Measurements from ENCODE around the gene ELMO1.
A peak's percentile ranks its signal among the peaks of the same experiment; 100 is the strongest.

ELMO1 gene

DNA sequence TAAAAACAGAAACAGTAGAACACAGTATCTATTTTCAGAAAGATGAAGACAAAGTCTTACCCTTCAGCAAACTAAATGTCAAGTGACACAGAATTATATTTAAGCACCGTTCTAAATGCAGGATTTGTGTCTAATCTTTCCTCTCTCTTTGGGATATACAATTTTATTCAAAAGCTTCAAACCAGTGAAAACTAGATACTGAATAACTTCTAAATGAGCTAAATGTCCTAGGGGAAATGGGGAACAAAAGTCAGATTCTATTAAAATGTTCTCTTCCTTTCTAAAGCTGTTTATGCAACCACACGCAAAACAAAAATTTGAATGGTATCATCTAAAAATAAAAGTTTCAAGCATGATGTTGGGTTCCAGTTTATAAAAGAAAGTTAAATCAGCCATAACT, 588.0 kb downstream of the ELMO1 start:
- DNase-seq = no peak

DNA sequence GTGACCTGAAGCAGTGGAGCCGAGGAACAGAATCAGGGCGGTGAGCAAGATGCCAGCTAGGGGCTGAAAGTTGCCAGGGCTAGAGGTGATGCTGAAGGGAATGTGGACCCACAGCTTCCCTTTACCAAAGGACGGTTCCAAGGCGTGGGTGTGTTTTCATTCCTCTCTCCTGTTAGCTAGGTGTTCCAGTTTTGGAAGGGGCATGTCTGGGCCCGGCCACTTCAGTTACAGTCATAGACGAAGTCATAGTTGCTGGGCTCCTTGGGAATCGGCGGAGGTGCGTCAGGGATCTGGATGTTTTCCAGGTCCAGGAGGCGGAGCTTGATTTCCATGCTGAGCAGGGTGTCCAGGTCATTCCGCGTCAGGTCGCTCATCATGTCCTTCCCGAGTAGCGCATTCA, 593.3 kb downstream of the ELMO1 start:
- DNase-seq = no peak

DNA sequence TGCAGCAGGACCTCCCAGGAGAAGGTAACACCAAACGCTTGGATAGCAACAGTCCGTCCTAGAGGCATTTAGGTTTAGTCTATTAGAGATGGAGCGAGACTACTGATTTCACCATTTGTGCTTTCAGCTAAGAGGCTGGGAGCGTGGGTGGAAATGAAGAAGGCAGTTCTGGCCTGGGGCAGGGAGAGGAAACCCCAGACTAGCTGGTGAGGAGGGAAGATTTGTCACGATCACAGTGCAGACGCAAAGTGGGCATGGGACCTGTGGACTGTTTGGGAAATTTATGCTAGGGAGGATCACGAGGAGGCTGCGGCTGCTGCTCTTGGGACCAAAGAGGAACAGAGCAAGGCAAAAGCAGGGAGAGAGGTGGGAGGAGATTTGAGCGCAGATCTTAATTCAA, 594.0 kb downstream of the ELMO1 start:
- DNase-seq = no peak

DNA sequence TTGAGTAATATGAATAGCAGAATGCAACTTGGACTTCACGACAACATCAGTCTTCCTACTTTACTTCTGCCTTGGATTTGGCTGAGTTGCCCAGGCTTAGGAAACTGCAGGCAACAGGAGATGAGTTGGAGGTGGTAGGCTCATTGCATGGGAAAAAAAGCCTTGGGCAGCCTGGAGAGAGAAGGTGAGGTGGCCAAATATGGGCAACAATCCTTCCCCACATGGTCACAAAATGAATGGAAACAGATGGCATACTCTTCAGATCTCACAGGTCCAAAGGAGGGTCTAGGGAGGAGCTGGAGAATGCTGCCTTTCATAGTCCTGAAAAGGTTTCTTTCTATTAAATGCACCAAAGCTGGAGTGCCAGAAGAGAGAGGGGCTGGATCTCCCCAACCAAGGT, 595.7 kb downstream of the ELMO1 start:
- no peak for DNase-seq

DNA sequence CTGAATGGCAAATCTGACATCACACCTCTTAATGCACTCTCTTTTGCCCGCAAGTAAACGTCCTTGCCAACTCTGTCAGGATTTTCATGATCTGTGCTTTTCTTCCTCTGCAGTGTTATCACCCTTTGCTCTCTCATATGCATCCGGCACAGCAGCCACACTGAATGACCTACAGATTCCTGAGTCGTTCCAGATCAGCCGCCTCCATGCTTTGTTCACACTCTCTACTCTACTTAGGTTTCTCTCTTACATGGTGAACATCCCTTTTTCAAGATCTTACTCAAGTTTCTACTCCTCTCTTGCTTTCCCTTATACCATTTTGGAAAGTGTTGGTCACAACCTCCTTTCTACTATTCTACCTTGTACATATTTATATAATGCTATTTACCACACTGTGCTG, 596.6 kb downstream of the ELMO1 start:
- DNase-seq = peak; percentile 38

DNA sequence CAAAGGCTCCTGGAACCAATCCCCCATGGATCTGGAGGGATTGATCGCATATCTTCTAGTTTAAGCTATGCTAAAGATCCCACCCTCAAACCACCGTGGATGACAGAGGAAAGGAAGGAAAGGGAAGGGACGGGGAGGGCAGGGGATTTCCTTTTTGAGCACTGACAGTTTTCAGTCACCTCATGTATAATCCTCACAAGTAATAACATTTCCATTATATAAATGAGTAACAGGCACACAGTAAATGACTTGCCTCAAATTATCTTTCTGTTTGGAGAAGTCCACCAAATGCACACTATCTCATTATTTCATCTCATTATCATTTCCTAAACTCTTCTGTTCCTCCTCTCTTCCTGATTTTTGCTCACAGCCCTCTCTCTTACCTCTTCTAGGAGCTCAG, 597.3 kb downstream of the ELMO1 start:
- peak; percentile 10 for DNase-seq

DNA sequence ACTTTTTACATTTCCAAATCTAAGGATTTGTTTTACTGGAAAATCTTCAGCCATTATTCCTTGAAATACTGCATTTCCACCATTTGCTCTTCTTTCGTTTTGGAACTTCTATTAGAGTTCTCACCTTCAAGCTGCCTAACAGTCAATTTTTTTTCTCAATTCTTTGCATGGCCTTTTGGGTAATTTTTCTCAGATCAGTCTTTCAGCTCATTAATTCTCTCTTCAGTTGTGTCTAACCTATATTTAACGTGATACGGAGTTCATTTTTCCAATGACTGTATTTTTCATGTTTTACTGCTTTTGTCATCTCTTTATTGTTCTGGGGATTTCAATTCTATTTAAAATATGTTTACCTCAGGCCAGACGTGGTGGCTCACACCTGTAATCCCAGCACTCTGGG, 600.7 kb downstream of the ELMO1 start:
- no peak for DNase-seq

DNA sequence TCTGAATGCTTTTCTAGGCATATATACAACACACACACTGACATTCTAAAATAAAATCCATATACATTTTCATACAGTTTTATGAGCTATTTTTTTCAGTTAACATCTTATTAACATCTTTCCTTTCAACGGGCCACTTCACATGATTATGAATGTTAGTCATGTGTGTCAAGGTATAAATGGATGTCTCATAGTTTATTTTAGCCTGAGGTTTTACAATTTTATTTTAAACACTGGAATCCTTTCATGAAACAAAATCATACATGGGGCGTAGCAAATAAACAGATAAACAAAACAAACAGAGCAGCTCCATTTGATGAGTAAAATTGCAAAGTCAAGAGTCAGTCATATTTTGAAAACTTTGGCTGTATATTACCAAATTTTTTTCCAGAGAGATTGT, 604.3 kb downstream of the ELMO1 start:
- no peak for DNase-seq

DNA sequence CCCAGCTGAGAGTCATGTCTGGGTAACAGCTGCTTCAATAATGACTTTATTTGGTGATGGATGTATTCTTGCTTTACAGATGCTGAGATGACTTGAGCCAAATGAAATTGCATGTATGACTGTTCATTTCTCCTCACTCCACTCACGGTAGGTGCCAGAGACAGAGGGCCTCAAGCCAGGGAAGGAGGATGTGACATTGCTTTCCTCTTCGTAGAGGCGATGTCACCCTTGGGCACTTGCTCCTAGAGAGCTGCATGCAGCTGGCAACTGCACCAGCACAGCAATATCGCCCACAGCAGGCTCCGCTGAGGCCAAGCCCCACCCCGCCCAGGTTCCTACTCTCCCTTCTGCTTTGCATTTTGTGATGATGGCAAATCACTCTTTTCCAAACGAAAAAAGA, 607.8 kb downstream of the ELMO1 start:
- DNase-seq = no peak

DNA sequence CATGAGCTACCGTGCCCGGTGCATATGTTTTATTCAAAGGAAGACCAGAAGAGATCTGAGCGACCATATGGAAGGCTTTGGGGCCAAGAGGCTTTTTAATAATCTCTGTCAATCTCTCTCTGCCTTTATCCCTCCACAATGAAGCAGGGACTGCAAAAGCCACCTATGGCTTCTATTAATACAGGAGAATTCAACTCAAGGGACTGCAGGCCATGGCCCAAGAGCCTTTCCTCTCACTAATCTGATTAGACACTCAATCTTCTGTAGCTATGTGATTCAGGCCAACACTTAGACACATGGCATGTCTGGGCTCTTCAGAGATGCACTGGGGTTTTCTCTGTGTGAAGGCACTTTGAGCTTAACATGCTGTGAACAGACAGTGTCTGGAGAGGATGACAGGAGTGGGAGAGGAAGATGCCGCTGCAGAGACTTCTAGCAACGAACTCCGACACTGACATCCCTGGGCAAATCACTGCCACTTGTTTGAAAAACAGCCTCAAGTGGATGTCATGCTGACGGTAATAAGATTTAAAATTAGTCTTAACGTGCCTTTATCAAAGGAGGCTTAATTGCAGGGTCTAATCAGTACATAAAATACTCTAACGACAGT, 609.9 kb downstream of the ELMO1 start:
- DNase-seq = no peak

DNA sequence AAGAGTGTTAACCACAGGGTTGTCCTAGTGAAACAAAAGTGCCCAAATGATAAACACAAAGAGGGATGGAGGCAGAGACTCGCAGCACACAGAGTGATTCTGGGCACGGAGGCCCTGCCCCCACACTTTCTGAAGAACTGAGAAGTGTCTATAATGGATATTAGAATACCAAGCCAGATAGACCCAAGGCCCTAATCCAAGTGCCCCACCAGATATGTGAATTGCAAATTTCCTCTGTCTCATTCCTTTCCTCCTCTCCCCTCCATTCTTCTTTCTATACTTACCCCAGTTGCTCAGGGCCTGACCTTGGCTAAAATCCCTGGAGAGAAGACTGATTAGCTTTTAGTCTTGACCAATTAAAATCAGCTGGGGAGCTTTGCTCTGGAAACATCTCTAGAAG, 617.6 kb downstream of the ELMO1 start:
- no peak for DNase-seq

DNA sequence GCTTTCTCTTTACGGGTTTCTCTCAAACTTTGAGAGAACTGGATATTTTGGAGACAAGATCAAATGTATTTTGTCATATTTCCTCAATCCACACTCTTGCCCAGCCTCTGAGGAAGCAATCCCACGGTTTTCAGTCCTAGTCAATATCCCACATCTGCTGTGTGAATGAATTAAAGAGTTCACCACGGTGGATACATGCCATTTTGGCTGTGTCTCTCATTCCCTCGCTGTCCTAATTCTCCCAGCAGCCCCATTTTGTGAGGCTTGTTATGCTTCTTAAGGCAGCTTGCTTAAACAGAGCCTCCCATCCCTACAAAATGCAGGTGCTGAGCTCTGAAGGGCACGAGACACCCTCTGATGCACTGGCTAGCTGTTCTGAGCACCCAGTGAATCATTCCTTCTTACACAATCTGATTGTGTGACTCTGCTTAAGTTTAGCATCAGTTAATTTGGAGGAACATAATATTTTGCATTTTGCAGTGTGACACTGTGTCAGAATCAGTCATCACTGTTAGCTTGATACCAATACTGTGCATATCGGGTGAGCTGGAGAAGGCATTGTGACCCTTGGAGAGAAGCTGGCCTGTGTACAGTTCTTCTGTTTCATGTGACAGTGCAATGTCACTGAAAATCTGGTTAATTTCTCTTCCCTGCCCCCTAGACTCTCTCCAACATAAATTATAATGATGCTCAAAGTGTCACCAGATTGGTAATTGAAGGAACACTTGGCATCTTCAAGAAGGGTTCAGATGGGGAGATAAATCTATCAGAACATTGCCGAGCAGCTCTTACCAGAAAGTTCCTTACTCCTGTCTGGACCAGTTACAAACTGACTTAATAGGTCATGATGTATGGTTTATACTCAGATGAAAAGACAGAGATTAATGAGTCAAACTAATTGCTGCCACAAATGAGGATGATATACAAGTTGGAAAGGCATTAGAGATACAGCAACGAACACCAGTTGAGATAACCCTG, 620.6 kb downstream of the ELMO1 start:
- no peak for DNase-seq

DNA sequence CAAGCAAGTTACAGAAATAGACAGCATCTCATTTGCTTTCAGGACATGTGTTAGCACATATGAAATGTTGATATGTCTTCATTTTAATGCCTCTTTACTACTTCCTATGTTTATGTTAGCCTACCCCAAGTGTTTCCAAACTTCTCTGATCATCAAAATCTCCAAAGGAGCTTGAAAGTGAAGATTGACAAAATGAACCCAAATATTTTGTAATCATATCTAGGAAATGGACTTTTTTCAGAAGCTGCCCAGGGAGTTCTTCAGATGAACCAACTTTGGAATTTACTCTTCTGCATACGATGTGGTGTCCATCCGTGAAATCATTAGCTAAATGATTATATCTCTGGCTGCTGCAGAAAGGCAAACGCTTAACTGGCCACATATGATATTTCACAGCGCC, 623.2 kb downstream of the ELMO1 start:
- DNase-seq = no peak

DNA sequence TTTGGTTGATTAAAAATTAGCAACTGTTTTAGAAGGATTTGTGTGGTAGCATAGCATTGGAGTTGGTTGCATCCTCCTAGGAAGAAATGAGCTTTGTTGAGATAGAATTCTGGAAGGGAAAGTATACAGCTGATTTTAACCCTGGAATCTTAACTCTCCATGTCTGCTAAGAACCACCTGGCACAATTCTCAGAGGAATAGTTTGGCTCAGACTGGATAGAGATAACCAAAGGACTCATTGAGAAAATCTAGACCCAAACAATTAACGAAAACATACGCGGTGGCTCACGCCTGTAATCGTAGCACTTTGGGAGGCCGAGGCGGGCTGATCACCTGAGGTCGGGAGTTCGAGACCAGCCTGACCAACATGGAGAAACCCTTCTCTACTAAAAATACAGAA, 625.3 kb downstream of the ELMO1 start:
- no peak for DNase-seq

DNA sequence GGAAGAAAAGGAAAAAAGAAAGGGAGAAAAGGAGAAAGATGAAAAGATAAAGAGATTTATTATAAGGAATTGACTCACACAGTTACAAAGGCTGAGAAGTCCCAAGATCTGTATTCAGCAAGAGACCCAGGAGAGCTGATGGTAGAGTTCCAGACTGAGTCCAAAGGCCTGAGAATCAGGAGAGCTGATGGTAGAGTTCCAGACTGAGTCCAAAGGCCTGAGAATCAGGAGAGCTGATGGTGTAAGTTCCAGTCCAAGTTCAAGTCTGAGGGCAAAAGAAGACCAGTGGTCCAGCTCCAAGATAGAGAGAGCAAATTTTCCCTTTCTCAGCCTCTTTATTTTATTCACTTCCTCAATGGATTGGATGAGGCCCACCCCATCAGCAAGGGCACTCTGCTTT, 627.0 kb downstream of the ELMO1 start:
- no peak for DNase-seq

DNA sequence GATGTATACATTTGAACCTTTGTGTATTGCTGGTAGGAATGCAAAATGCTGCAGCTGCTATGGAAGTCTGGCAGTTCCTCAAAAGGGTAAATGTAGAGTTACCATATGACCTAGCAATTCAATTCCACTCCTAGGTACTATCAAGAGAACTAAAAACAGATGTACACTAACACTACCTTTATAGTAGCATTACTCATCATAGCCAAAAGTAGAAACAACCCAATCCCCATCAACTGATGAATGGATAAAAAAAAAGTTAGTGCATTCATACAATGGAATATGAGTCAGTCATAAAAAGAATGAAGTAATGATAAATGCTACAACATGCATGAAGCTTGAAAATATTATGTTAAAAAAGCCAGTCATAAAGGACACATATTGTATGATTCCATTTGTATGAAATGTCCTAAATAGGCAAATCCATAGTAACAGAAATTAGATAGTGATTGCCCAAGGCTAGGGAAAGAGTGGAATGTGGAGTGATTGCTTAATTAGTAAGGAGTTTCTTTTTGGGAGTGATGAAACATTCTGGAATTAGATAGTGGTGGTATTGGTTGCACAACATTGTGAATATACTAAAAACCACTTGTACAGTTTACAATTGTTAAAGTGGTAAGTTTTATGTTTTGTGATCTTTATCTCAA, 628.0 kb downstream of the ELMO1 start:
- DNase-seq = no peak

DNA sequence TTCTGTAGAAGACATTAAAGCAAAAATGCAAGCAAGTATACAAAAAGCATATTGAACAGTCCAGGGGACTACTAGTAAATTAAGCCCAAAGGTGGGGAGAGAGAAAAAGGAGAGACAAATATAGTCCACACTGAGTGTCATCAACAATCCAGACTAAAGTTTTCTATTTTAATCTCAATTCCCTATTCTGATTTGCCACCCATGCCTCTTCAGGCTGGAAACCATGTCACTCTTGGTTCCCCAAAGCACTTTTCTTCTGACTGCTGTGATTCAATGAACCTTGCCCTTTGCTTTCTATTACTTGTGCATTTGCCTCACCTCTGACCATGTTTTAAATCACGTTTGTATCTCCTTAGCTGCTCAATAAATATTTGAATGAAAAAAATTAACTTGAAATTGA, 629.0 kb downstream of the ELMO1 start:
- no peak for DNase-seq

DNA sequence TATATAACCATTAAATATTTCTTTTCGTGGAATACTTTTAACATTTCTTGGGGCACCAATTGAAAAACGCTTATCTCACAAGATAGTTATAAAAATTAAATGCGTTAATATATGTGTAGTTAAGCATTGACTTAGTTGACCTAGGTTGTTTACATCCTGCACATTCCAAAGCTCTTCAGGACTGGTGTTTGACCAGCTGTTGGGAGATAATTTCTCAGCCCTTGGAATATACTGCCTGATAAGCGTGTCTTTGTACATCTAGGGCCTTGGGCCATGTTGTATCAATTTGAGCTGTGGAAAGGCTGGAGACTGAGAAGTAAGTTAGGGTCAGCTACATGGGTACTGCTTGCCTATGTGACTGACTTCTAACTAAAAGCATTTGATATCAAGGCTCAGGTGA, 634.4 kb downstream of the ELMO1 start:
- DNase-seq = no peak

DNA sequence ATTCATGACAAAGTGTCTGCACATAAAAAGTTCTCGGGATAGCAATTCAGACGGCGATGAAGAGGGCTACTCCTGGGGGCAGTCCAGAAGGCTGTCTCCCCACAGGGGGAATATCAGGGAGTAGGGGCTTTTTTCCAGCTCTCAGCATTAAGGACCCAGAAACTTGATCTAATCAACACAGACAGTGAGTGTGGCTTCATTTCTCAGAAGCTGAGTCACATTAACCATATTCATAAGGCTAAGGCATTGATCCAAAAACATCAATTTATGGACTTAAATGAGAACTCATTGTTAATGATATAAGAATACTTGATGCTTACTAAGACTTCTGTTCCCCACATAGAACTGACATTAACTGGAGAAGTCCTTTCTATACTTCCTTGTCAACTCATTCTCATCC, 636.9 kb downstream of the ELMO1 start:
- no peak for DNase-seq

DNA sequence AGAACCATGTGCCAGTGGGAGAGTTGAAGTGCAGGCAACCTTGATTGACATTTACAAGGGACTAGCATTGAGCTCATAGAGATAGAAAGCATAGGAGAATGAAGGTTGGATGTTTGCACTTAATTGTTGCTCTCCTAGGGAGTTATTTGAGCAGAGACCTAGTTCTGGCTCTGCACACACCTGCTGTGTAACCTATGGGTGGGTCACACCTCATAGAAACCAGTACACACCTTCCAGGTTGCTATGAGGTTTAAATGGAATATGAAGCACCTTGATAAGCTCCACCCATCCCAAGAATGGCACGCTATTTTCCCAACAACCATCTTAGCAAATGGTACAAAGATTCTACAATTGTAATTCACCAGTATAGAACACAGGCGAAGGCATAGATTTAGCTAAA, 638.2 kb downstream of the ELMO1 start:
- DNase-seq = no peak

DNA sequence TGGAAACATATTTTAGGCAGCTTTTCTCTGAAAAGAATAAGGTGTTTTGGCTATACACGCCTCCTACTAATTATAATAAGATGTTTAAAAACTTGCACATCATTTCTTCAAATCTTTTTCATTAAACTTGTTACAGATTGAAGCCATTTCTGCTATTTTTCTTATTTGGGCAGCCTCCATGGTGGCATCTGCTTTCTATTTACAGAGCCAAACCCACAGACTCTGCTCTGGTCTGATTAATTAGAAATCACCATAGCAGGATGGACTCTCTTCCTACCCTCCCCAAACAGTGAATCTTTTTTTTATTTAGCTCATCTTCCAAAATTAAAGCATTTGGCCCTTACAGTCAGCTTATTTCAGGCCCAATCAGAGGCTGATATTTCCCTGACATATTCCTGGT, 638.6 kb downstream of the ELMO1 start:
- no peak for DNase-seq

DNA sequence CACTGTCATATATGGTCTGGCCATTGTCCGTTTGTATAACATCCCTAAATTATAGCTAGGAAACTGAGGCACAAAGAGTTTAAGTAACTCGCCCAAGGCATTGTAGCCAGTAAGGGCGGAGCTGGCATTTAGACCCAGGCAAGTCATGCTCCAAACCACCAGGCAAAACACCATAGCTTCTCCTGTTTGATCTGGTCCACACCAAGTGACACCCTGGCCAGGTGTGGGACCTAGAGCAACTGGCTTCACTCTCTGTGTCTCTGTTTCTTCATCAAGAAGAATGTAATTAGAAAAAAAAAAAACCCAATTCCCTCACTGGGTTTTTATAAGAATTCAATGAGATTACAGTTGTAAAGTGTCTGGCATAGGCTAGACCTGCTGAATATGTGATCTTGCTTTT, 639.2 kb downstream of the ELMO1 start:
- no peak for DNase-seq

DNA sequence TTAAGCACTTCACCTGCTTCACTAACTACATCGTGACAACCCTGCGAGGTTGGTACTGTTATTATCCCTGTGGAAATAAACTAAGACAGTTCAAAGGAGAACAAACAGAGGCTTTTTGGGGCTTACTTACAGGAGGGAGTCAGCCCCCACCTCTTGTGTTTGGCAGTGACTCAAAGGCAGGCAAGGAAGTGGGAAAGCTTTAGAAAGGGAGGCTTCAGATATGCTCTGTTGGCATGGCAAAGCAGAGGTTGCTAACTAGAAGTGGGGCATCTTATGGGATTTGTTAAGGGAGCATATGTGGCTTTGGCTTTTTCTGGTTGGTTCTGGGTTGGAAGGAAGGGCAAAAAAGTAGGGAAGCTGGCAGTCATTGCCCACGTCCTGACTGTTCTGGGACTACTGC, 639.6 kb downstream of the ELMO1 start:
- no peak for DNase-seq

DNA sequence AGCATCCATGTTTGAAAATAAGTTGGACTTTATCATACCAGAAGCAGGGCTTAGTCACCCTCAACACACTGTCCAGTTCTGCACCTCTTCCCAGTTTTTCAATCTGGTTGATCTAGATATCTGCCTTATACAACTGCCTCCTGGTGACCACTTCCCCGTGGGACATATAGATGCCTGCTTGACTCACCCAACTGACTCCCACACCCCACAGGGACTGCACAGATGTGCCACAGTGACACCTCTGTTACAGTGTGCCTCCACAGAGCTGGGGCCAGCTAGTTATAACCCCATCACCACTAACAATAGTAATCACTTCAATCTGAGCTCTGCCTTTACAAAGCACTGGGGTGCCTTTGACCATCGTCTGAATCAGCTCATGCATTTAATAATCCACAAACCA, 641.8 kb downstream of the ELMO1 start:
- peak; percentile 16 for DNase-seq
